Upper lobe of right lung (tissue), 1 donor: ENCODE data around the gene PTPMT1. TPM values are rescaled to one million over a fixed set of nuclear protein-coding genes. Genes with fewer than 3 reads are reported as not detected.
A peak's percentile ranks its signal among the peaks of the same experiment; 100 is the strongest.
"Not testable (repeated sequence)": the region's sequence is repeated elsewhere in the genome, so short reads cannot be mapped to it uniquely, and the experiment has no call there.

Experiments used
- ATAC-seq: fragments of 200-7000 bp; cut with Tn5 transposase; one replicate; pipeline ENCODE4 v1.9.1; 2020; ENCODE audit warnings: mild to moderate bottlenecking, moderate library complexity
- DNase-seq: peaks from one replicate; pipeline ENCODE4 v3.0.0-alpha.2; 2020
- H3K27ac ChIP-seq: fragments of 200-600 bp; one replicate; pipeline ENCODE4 v1.8.0; 2022
- H3K27me3 ChIP-seq: fragments of 200-600 bp; one replicate; pipeline ENCODE4 v1.8.0; 2022; ENCODE audit warnings: mild to moderate bottlenecking
- H3K36me3 ChIP-seq: fragments of 200-600 bp; one replicate; pipeline ENCODE4 v1.8.0; 2022
- H3K4me1 ChIP-seq: fragments of 200-600 bp; one replicate; pipeline ENCODE4 v1.8.0; 2022
- H3K4me3 ChIP-seq: fragments of 200-600 bp; one replicate; pipeline ENCODE4 v1.8.0; 2022; ENCODE audit warnings: mild to moderate bottlenecking
- H3K9me3 ChIP-seq: fragments of 200-600 bp; one replicate; pipeline ENCODE4 v1.8.0; 2022
- CTCF ChIP-seq: fragments of 200-600 bp; IDR thresholded peaks from one replicate; pipeline ENCODE4 v1.8.0; 2022; ENCODE audit warnings: antibody characterized with exemption
- intact Hi-C: fragments of 100-400 bp; cut with DNase I; formaldehyde crosslinking; loops from one replicate; pipeline ENCODE4 v1.11.0; 2022
- total RNA-seq: library from RNA; stranded (reverse); fragmentation: NEBNext Ultra II Directional; extraction: Animal tissue kit (Norgen Biotek cat#: 25700); gene quantifications from one replicate; pipeline ENCODE4 v1.2.1, GENCODE V29; 2021
- donor health status: DM: no; HTN: yes; CAD: no; lungs with severe emphysema.

Gene PTPMT1
- total RNA-seq, 1 donor from 2014 or later = 75.6 TPM

- no peak for ATAC-seq
- no peaks in the 10 kb centered on the region for H3K27me3 ChIP-seq
- peak overlapping the region; percentile 26 for H3K27ac ChIP-seq
- H3K4me1 ChIP-seq = peaks cover 58% of the 10 kb centered on the region
- no peaks in the 10 kb centered on the region for H3K9me3 ChIP-seq
- no peak overlapping the region for H3K4me3 ChIP-seq
- no peak for TF ChIP-seq CTCF
- peaks cover 13% of the 10 kb centered on the region for H3K36me3 ChIP-seq
- no peak for DNase-seq
- intact Hi-C loops = no loop called here
These were observed 26.4 kb upstream of the PTPMT1 start for GRCh38 chr11:47538741-47539565.

- H3K36me3 ChIP-seq = peaks cover 13% of the 10 kb centered on the region
- no peak overlapping the region for H3K4me3 ChIP-seq
- H3K9me3 ChIP-seq = no peaks in the 10 kb centered on the region
- no peaks in the 10 kb centered on the region for H3K27me3 ChIP-seq
- intact Hi-C loops = no loop called here
- no peak for DNase-seq
- peaks cover 54% of the 10 kb centered on the region for H3K4me1 ChIP-seq
- no peak for ATAC-seq
- H3K27ac ChIP-seq = peak overlapping the region; percentile 26
- no peak for TF ChIP-seq CTCF
These were observed 25.7 kb upstream of the PTPMT1 start for GRCh38 chr11:47539681-47540039.

GRCh38 chr11:47541070-47541469 is 24.3 kb upstream of the PTPMT1 start:
- no peak for DNase-seq
- Histone ChIP-seq H3K4me3 (no peak overlapping the region), H3K4me1 (peaks cover 53% of the 10 kb centered on the region), H3K27me3 (no peaks in the 10 kb centered on the region), H3K27ac (no peak overlapping the region), H3K9me3 (no peaks in the 10 kb centered on the region), H3K36me3 (peaks cover 3% of the 10 kb centered on the region)
- intact Hi-C loops = no loop called here
- TF ChIP-seq CTCF = no peak
- no peak for ATAC-seq

GRCh38 chr11:47545298-47545697 is 20.1 kb upstream of the PTPMT1 start:
- intact Hi-C loops = no loop called here
- H3K4me3 ChIP-seq = no peak overlapping the region
- no peak for TF ChIP-seq CTCF
- DNase-seq (no peak), ATAC-seq (no peak)
- no peaks in the 10 kb centered on the region for H3K36me3 ChIP-seq
- H3K4me1 ChIP-seq = peaks cover 55% of the 10 kb centered on the region
- no peaks in the 10 kb centered on the region for H3K9me3 ChIP-seq
- H3K27ac ChIP-seq = no peak overlapping the region
- no peaks in the 10 kb centered on the region for H3K27me3 ChIP-seq

- DNase-seq, intact Hi-C loops, H3K27me3 ChIP-seq, ATAC-seq, H3K9me3 ChIP-seq, H3K36me3 ChIP-seq, H3K27ac ChIP-seq, H3K4me3 ChIP-seq: not testable (repeated sequence)
- H3K4me1 ChIP-seq = peaks cover 56% of the 10 kb centered on the region
These were observed 19.1 kb upstream of the PTPMT1 start for GRCh38 chr11:47546274-47546673.

GRCh38 chr11:47550288-47551047 is 14.9 kb upstream of the PTPMT1 start:
- no peak for ATAC-seq
- Histone ChIP-seq H3K4me1 (peaks cover 55% of the 10 kb centered on the region), H3K4me3 (peak overlapping the region; percentile 94), H3K9me3 (no peaks in the 10 kb centered on the region), H3K27me3 (no peaks in the 10 kb centered on the region), H3K27ac (peak overlapping the region; percentile 93), H3K36me3 (no peaks in the 10 kb centered on the region)
- DNase-seq = no peak
- intact Hi-C loops = no loop called here
- no peak for TF ChIP-seq CTCF
